Breast epithelium (tissue), 4 donors: ENCODE measurements around the gene SNX13. TPM values are rescaled to one million over a fixed set of nuclear protein-coding genes. Genes with fewer than 3 reads are reported as not detected.

ENCODE experiments used
- DNase-seq, 2 donors: peaks; one replicate each; pipeline ENCODE4 v3.0.0-alpha.2; 2019; ENCODE audit warnings: low spot score in 2 of 2
- H3K27ac ChIP-seq, 2 donors: fragments of 200-600 bp; sonication (generic) in 1 of 2; one replicate each; pipeline ENCODE4 v1.5.1; 2016 to 2019; ENCODE audit warnings: mild to moderate bottlenecking in 1 of 2
- H3K27me3 ChIP-seq, 2 donors: fragments of 200-600 bp; sonication (generic) in 1 of 2; one replicate each; pipeline versions ENCODE4 v1.5.1 to v1.6.0; 2017 to 2019; ENCODE audit warnings: control low read depth in 1 of 2, mild to moderate bottlenecking in 1 of 2
- H3K36me3 ChIP-seq: fragments of 200-600 bp; one replicate; pipeline ENCODE4 v1.5.1; 2019
- H3K4me1 ChIP-seq, 2 donors: fragments of 200-600 bp; sonication (generic); one replicate each; pipeline ENCODE4 v1.5.1; 2016 to 2019; ENCODE audit warnings: control low read depth in 1 of 2
- H3K4me3 ChIP-seq, 3 donors: fragments of 200-600 bp; sonication (generic); 1 replicate in 2 of 3; 2 replicates in 1 of 3; pipeline ENCODE4 v1.5.1; 2016 to 2019; ENCODE audit warnings: mild to moderate bottlenecking in 3 of 3, moderate library complexity in 2 of 3
- H3K9me3 ChIP-seq, 2 donors: fragments of 200-600 bp; sonication (generic) in 1 of 2; one replicate each; pipeline ENCODE4 v1.5.1; 2016 to 2019; ENCODE audit warnings: control low read depth in 1 of 2
- POLR2A ChIP-seq: fragments of 450-650 bp; IDR thresholded peaks from one replicate; pipeline ENCODE4 v1.6.1; 2016; ENCODE audit warnings: antibody characterized with exemption, mild to moderate bottlenecking, moderate library complexity
- POLR2AphosphoS5 ChIP-seq, 3 donors: sonication (generic); formaldehyde crosslinking; IDR thresholded peaks; one replicate each; pipeline ENCODE4 v1.6.1; 2017; ENCODE audit warnings: antibody characterized with exemption in 3 of 3
- intact Hi-C: fragments of 100-400 bp; cut with DNase I; formaldehyde crosslinking; loops from one replicate; pipeline ENCODE4 v1.15.1; 2023; ENCODE audit warnings: low total_unique reads
- total RNA-seq, 3 donors: library from RNA; depleted of rRNA; stranded (reverse); fragments of >200 nt; gene quantifications; one replicate each; pipeline ENCODE4 v1.1.0, GENCODE V29; 2016
- TF ChIP-seq, protein P1 (sequence below), 3 donors: fragments of 450-650 bp; IDR thresholded peaks; one replicate each; pipeline ENCODE4 v1.5.1; 2016 to 2017; ENCODE audit warnings: antibody characterized with exemption in 3 of 3, mild to moderate bottlenecking in 3 of 3, moderate library complexity in 3 of 3

SNX13 gene
- total RNA-seq, 3 donors from 2014 or later = 62.6 to 89.9 (median 72.8) TPM

GRCh38 chr7:17870406-17870805, 69.9 kb downstream of the SNX13 start:
- no peak for TF ChIP-seq POLR2A
- no peak for TF ChIP-seq POLR2AphosphoS5 (IDR thresholded peaks at IDR 0.05)
- TF ChIP-seq, protein P1, sequence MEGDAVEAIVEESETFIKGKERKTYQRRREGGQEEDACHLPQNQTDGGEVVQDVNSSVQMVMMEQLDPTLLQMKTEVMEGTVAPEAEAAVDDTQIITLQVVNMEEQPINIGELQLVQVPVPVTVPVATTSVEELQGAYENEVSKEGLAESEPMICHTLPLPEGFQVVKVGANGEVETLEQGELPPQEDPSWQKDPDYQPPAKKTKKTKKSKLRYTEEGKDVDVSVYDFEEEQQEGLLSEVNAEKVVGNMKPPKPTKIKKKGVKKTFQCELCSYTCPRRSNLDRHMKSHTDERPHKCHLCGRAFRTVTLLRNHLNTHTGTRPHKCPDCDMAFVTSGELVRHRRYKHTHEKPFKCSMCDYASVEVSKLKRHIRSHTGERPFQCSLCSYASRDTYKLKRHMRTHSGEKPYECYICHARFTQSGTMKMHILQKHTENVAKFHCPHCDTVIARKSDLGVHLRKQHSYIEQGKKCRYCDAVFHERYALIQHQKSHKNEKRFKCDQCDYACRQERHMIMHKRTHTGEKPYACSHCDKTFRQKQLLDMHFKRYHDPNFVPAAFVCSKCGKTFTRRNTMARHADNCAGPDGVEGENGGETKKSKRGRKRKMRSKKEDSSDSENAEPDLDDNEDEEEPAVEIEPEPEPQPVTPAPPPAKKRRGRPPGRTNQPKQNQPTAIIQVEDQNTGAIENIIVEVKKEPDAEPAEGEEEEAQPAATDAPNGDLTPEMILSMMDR (IDR thresholded peaks at IDR 0.05) = no peak
- H3K4me3 ChIP-seq = no peak overlapping the region
- no peaks in the 10 kb centered on the region for H3K36me3 ChIP-seq

DNA sequence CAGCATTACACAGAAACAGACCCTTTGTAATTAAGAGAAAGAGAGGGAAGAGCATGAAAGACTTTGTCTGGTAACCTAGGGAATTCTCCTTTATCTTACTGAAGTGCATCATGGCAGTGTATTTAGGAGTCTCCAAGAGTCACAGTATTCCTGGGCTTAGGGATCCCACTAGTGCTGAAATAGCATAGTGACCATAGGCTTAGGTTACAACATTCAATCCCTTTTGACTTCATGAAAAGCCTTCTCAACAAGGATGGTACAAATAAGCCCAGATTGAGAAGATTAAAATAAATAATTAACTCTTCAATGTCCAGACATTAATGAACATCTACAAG, 76.5 kb downstream of the SNX13 start:
- no peaks in the 10 kb centered on the region for H3K27me3 ChIP-seq
- TF ChIP-seq, protein P1 (IDR thresholded peaks at IDR 0.05) = no peak
- TF ChIP-seq POLR2AphosphoS5 (IDR thresholded peaks at IDR 0.05) (no peak), POLR2A (no peak)
- intact Hi-C loops = no loop called here
- no peak overlapping the region for H3K4me3 ChIP-seq
- H3K27ac ChIP-seq = no peak overlapping the region
- H3K36me3 ChIP-seq = no peaks in the 10 kb centered on the region
- DNase-seq = no peak
- no peaks in the 10 kb centered on the region for H3K4me1 ChIP-seq
- H3K9me3 ChIP-seq = peaks cover 0 to 6% of the 10 kb centered on the region in 2 donors

More at GRCh38 chr7:17870406-17870805, 69.9 kb downstream of the SNX13 start:
- DNase-seq = no peak
- no peaks in the 10 kb centered on the region for H3K27me3 ChIP-seq
- H3K27ac ChIP-seq = no peak overlapping the region
- H3K9me3 ChIP-seq = peaks cover 0 to 4% of the 10 kb centered on the region in 2 donors
- intact Hi-C loops = no loop called here
- no peaks in the 10 kb centered on the region for H3K4me1 ChIP-seq

- TF ChIP-seq POLR2A = no peak
- TF ChIP-seq POLR2AphosphoS5 (IDR thresholded peaks at IDR 0.05) = no peak
- TF ChIP-seq, protein P1 (IDR thresholded peaks at IDR 0.05) = no peak
- intact Hi-C loops = no loop called here
- H3K27me3 ChIP-seq = no peaks in the 10 kb centered on the region
- DNase-seq = no peak
- peaks cover 0 to 6% of the 10 kb centered on the region in 2 donors for H3K9me3 ChIP-seq
- no peaks in the 10 kb centered on the region for H3K4me1 ChIP-seq
- no peaks in the 10 kb centered on the region for H3K36me3 ChIP-seq
- no peak overlapping the region for H3K27ac ChIP-seq
- no peak overlapping the region for H3K4me3 ChIP-seq
Observed at GRCh38 chr7:17863095-17863808, 77.0 kb downstream of the SNX13 start.

GRCh38 chr7:17856251-17856650, 84.0 kb downstream of the SNX13 start:
- H3K4me3 ChIP-seq = no peak overlapping the region
- TF ChIP-seq, protein P1 (IDR thresholded peaks at IDR 0.05) = no peak
- TF ChIP-seq POLR2AphosphoS5 (IDR thresholded peaks at IDR 0.05) = no peak
- no peaks in the 10 kb centered on the region for H3K4me1 ChIP-seq
- intact Hi-C loops = no loop called here
- DNase-seq = no peak
- no peak overlapping the region for H3K27ac ChIP-seq
- no peaks in the 10 kb centered on the region for H3K9me3 ChIP-seq
- H3K27me3 ChIP-seq = no peaks in the 10 kb centered on the region
- no peaks in the 10 kb centered on the region for H3K36me3 ChIP-seq

GRCh38 chr7:17855202-17855601, 85.1 kb downstream of the SNX13 start:
- Histone ChIP-seq H3K27me3 (no peaks in the 10 kb centered on the region), H3K36me3 (no peaks in the 10 kb centered on the region), H3K9me3 (no peaks in the 10 kb centered on the region), H3K27ac (no peak overlapping the region), H3K4me3 (no peak overlapping the region), H3K4me1 (no peaks in the 10 kb centered on the region)
- no peak for DNase-seq
- TF ChIP-seq, protein P1 (IDR thresholded peaks at IDR 0.05) = no peak
- TF ChIP-seq POLR2AphosphoS5 (IDR thresholded peaks at IDR 0.05) (no peak), POLR2A (no peak)
- intact Hi-C loops = no loop called here
